A673 (cell line): ENCODE data around the gene PLEKHG2. TPM values are rescaled to one million over a fixed set of nuclear protein-coding genes. Genes with fewer than 3 reads are reported as not detected.

Source experiments
- BruUV-seq: library from RNA; stranded (reverse); fragments of 400-500 nt; replicated peaks from 2 replicates; lab custom pipeline; 2021; lab: Mats Ljungman, UMichigan
- CTCF ChIA-PET: fragments of 300-600 bp; sonication (Branson Sonifier 250); formaldehyde crosslinking; loops from one replicate; lab custom pipeline; 2022; ENCODE audit warnings: antibody characterized with exemption; lab: Charles Lee
- POLR2A ChIA-PET: fragments of 300-600 bp; sonication (Branson Sonifier 250); formaldehyde crosslinking; loops from one replicate; lab custom pipeline; 2022; ENCODE audit warnings: antibody characterized with exemption; ENCODE audit not compliant: low non-redundant PET; lab: Charles Lee
- DNase-seq: peaks from one replicate; pipeline ENCODE4 v3.0.0-alpha.2; 2015; ENCODE audit warnings: low spot score
- H3K27ac ChIP-seq: fragments of 200-600 bp; sonication (generic); 2 replicates; pipeline ENCODE4 v1.5.1; 2016; ENCODE audit warnings: mixed run types, low read depth, mild to moderate bottlenecking, mixed read lengths, antibody characterized with exemption, low read length; ENCODE audit not compliant: poor library complexity, severe bottlenecking
- H3K27me3 ChIP-seq: fragments of 200-600 bp; sonication (generic); replicated peaks from 2 replicates; pipeline ENCODE4 v1.6.1; 2017; ENCODE audit warnings: mixed run types, low read depth, mild to moderate bottlenecking, mixed read lengths, antibody characterized with exemption, low read length; ENCODE audit not compliant: insufficient read depth, poor library complexity
- H3K36me3 ChIP-seq: fragments of 200-600 bp; sonication (generic); 2 replicates; pipeline ENCODE4 v1.6.1; 2016; ENCODE audit warnings: mixed run types, mild to moderate bottlenecking, mixed read lengths, antibody characterized with exemption, low read length; ENCODE audit not compliant: insufficient read depth, poor library complexity, severe bottlenecking
- H3K4me1 ChIP-seq: fragments of 200-600 bp; sonication (generic); 2 replicates; pipeline ENCODE4 v1.6.1; 2017; ENCODE audit warnings: mixed run types, mild to moderate bottlenecking, mixed read lengths, antibody characterized with exemption, low read length; ENCODE audit not compliant: insufficient read depth, poor library complexity, severe bottlenecking
- H3K4me3 ChIP-seq: fragments of 200-600 bp; sonication (generic); 2 replicates; pipeline ENCODE4 v1.5.1; 2016; ENCODE audit warnings: low read depth, mixed run types, mild to moderate bottlenecking, mixed read lengths, low read length; ENCODE audit not compliant: poor library complexity, severe bottlenecking
- H3K9me3 ChIP-seq: fragments of 200-600 bp; sonication (generic); 2 replicates; pipeline ENCODE4 v1.6.1; 2016; ENCODE audit warnings: mixed run types, low read depth, mild to moderate bottlenecking, mixed read lengths, antibody characterized with exemption, low read length; ENCODE audit not compliant: poor library complexity, severe bottlenecking
- EZH2 ChIP-seq: fragments of 200-600 bp; sonication (generic); IDR thresholded peaks from 2 replicates; pipeline ENCODE4 v1.6.1; 2017; ENCODE audit warnings: borderline replicate concordance, low read depth, mild to moderate bottlenecking, mixed read lengths, antibody characterized with exemption, low read length; ENCODE audit not compliant: poor library complexity, severe bottlenecking
- intact Hi-C: fragments of 100-400 bp; cut with micrococcal nuclease; formaldehyde crosslinking; loops from one replicate; pipeline ENCODE4 v1.10.0; 2022; ENCODE audit not compliant: unreplicated experiment
- total RNA-seq: library from RNA; stranded (reverse); gene quantifications from 2 replicates; pipeline ENCODE4 v1.2.3, GENCODE V29; 2021
- TF ChIP-seq, protein P1 (sequence below): fragments of 300-800, 200-600 bp; sonication (generic); conservative IDR thresholded peaks from 2 replicates; pipeline ENCODE4 v1.5.1; 2017; ENCODE audit warnings: low read depth, mild to moderate bottlenecking, antibody characterized with exemption, low read length, moderate library complexity, mixed read lengths

PLEKHG2 gene
- total RNA-seq, 1 experiment from 2014 or later: 99.4 TPM

GRCh38 chr19:39401549-39402345 is 10.7 kb upstream of the PLEKHG2 start:
- no peaks in the 10 kb centered on the region for H3K9me3 ChIP-seq
- BruUV-seq: no TSS peak
- TF ChIP-seq, protein P1, sequence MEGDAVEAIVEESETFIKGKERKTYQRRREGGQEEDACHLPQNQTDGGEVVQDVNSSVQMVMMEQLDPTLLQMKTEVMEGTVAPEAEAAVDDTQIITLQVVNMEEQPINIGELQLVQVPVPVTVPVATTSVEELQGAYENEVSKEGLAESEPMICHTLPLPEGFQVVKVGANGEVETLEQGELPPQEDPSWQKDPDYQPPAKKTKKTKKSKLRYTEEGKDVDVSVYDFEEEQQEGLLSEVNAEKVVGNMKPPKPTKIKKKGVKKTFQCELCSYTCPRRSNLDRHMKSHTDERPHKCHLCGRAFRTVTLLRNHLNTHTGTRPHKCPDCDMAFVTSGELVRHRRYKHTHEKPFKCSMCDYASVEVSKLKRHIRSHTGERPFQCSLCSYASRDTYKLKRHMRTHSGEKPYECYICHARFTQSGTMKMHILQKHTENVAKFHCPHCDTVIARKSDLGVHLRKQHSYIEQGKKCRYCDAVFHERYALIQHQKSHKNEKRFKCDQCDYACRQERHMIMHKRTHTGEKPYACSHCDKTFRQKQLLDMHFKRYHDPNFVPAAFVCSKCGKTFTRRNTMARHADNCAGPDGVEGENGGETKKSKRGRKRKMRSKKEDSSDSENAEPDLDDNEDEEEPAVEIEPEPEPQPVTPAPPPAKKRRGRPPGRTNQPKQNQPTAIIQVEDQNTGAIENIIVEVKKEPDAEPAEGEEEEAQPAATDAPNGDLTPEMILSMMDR: no peak
- TF ChIP-seq EZH2: no peak
- H3K36me3 ChIP-seq: no peaks in the 10 kb centered on the region
- DNase-seq: no peak
- CTCF ChIA-PET: no interaction called here
- H3K27ac ChIP-seq: peak overlapping the region; percentile 98
- no peaks in the 10 kb centered on the region for H3K27me3 ChIP-seq
- H3K4me1 ChIP-seq: peaks cover 27% of the 10 kb centered on the region
- POLR2A ChIA-PET: interaction anchor here (0.6 kb wide), 1 partner anchor 51 kb away, joined by 4 read pairs; no protein-coding TSS in a partner anchor
- H3K4me3 ChIP-seq: no peak overlapping the region
- intact Hi-C loops: no loop called here

GRCh38 chr19:39402346-39403300 is 9.8 kb upstream of the PLEKHG2 start:
- BruUV-seq: TSS peak; percentile 70
- peak; percentile 91 for DNase-seq
- CTCF ChIA-PET: no interaction called here
- POLR2A ChIA-PET: interaction anchor here (0.5 kb wide), 1 partner anchor 431 kb away, joined by 3 read pairs; no protein-coding TSS in a partner anchor
- no peaks in the 10 kb centered on the region for H3K9me3 ChIP-seq
- peaks cover 27% of the 10 kb centered on the region for H3K4me1 ChIP-seq
- peak overlapping the region; percentile 98 for H3K27ac ChIP-seq
- H3K27me3 ChIP-seq: no peaks in the 10 kb centered on the region
- TF ChIP-seq EZH2: no peak
- TF ChIP-seq, protein P1: no peak
- intact Hi-C loops: no loop called here
- peak overlapping the region; percentile 50 for H3K4me3 ChIP-seq
- H3K36me3 ChIP-seq: no peaks in the 10 kb centered on the region
